ENCODE data around the gene ZBTB20.
A peak's percentile ranks its signal among the peaks of the same experiment; 100 is the strongest.

Gene ZBTB20

DNA sequence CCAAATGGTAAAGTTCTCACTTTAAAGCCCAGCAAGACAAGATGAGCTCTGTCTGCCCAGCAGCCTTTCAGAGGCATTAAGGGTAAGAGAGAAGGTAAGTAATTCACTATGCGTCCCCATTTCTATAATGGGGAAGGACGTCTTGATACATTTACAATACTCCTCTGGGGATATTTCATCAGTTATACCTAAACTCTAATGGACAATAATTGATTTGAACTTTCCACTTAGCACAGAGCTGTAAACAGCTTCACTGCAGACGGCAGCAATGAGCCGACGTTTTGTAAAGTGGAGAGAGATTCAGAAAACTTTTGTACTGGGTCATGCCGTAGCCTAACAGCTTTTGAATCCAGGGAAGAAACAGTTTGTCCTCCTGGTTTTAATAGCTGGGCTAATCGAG lies 725.9 kb downstream of the ZBTB20 start:
- H3K79me2 ChIP-seq (ENCODE audit: control insufficient read depth, insufficient read depth, low read length): no peaks in the 10 kb centered on the region
- H3K56ac ChIP-seq (ENCODE audit: low read length): no peak overlapping the region
- no peak overlapping the region for H3K4me3 ChIP-seq (ENCODE audit: low read length)
- no peaks in the 10 kb centered on the region for H3K4me1 ChIP-seq (ENCODE audit: control insufficient read depth, low read depth, low read length)
- H3K27me3 ChIP-seq (ENCODE audit: insufficient read depth, low read length, poor library complexity): no peaks in the 10 kb centered on the region
- H2BK120ac ChIP-seq (ENCODE audit: low read depth, low read length): no peak overlapping the region
- no peak overlapping the region for H2BK15ac ChIP-seq (replicated peaks; ENCODE audit: low read depth)
- no peak overlapping the region for H2BK5ac ChIP-seq (ENCODE audit: low read length)
- no peak overlapping the region for H4K8ac ChIP-seq (ENCODE audit: low read depth, low read length)
- H4K5ac ChIP-seq (ENCODE audit: low read length): no peak overlapping the region
- H3K36me3 ChIP-seq (ENCODE audit: control insufficient read depth, insufficient read depth, low read length): no peaks in the 10 kb centered on the region
- no peak overlapping the region for H3K9ac ChIP-seq (ENCODE audit: low read length)
- H3K4ac ChIP-seq (ENCODE audit: low read depth, low read length): no peak overlapping the region
- DNase-seq: no peak
- H3K4me2 ChIP-seq (ENCODE audit: low read length): no peak overlapping the region
- no CpG with 5 or more reads among the region's 7 CpGs for WGBS (ENCODE audit: extremely low coverage, insufficient coverage, low lambda C conversion rate)
- H2AK5ac ChIP-seq (ENCODE audit: low read length): no peak overlapping the region
- no peak overlapping the region for H3K23ac ChIP-seq (ENCODE audit: low read length)
- no peak overlapping the region for H3K18ac ChIP-seq (ENCODE audit: low read length)
- no peaks in the 10 kb centered on the region for H3K79me1 ChIP-seq (ENCODE audit: low read length)
- no peak overlapping the region for H3K27ac ChIP-seq (ENCODE audit: low read depth, low read length)

DNA sequence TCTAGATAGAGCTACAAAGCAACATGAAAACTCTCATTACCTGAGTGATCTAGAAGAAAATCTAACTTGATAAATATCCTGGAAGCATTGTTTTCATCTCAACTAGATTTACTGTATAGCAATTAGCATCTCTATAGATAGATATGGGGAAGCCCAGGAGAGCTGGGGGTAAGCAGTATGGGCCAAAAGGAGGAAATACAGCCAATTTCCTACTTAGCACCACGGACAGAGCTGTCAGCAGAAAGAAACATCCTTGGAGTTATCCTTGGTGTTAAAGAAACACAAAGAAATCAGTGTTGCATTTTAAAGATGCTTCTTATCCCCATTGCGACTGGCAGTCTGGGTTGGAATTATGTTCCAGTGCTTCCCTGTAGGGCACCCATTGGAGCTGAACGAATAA lies 727.0 kb downstream of the ZBTB20 start:
- no peaks in the 10 kb centered on the region for H3K79me1 ChIP-seq (ENCODE audit: low read length)
- H3K4ac ChIP-seq (ENCODE audit: low read depth, low read length): no peak overlapping the region
- no peak overlapping the region for H3K9ac ChIP-seq (ENCODE audit: low read length)
- no peak for DNase-seq
- no peak overlapping the region for H3K56ac ChIP-seq (ENCODE audit: low read length)
- no peaks in the 10 kb centered on the region for H3K4me1 ChIP-seq (ENCODE audit: control insufficient read depth, low read depth, low read length)
- H3K27ac ChIP-seq (ENCODE audit: low read depth, low read length): no peak overlapping the region
- H2BK15ac ChIP-seq (replicated peaks; ENCODE audit: low read depth): no peak overlapping the region
- no peak overlapping the region for H2BK120ac ChIP-seq (ENCODE audit: low read depth, low read length)
- no peak overlapping the region for H3K23ac ChIP-seq (ENCODE audit: low read length)
- no peak overlapping the region for H4K8ac ChIP-seq (ENCODE audit: low read depth, low read length)
- H3K79me2 ChIP-seq (ENCODE audit: control insufficient read depth, insufficient read depth, low read length): no peaks in the 10 kb centered on the region
- H2BK5ac ChIP-seq (ENCODE audit: low read length): no peak overlapping the region
- no peak overlapping the region for H3K18ac ChIP-seq (ENCODE audit: low read length)
- H3K27me3 ChIP-seq (ENCODE audit: insufficient read depth, low read length, poor library complexity): no peaks in the 10 kb centered on the region
- H3K36me3 ChIP-seq (ENCODE audit: control insufficient read depth, insufficient read depth, low read length): no peaks in the 10 kb centered on the region
- H3K4me3 ChIP-seq (ENCODE audit: low read length): no peak overlapping the region
- no CpG with 5 or more reads among the region's 3 CpGs for WGBS (ENCODE audit: extremely low coverage, insufficient coverage, low lambda C conversion rate)
- H2AK5ac ChIP-seq (ENCODE audit: low read length): no peak overlapping the region
- H4K5ac ChIP-seq (ENCODE audit: low read length): no peak overlapping the region
- H3K4me2 ChIP-seq (ENCODE audit: low read length): no peak overlapping the region

DNA sequence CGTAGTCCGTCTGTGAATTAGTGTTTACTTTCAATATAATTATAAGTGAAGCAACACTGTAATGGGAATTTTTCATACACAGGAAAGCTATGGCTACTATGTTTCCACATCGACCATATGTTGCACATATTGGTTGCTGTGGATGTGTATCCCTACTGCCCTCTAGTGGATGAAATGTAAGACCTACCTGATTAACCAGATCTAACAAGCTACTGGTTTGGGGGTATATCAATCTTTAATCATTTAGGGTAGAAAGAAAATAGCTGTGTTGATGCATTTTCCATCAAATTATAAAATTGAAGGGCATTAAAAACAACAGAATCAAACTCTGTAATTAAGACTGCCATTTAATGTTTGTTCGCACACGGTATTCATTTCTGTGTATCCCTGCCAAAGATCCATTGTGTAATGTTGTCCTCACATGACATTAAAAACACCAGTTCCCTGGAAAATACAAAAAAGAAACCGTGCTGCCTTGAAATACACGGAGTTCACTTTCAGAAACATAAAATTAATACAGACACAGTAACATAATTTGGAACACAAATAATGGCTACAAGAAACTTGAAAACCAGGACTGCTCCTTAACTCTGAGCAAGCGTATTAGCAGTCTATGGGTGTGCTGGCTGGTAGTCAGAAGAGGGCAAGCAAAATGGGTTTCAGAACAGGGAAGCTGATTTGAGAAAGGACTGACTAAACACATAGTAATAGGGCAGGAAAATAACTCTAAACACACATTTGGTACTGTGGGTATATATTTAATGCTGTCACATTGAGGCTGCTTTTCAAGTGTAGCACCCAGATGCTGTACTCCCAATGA lies 728.2 kb downstream of the ZBTB20 start:
- H3K4me2 ChIP-seq (ENCODE audit: low read length): no peak overlapping the region
- no peaks in the 10 kb centered on the region for H3K4me1 ChIP-seq (ENCODE audit: control insufficient read depth, low read depth, low read length)
- no peaks in the 10 kb centered on the region for H3K27me3 ChIP-seq (ENCODE audit: insufficient read depth, low read length, poor library complexity)
- H3K4me3 ChIP-seq (ENCODE audit: low read length): no peak overlapping the region
- no peaks in the 10 kb centered on the region for H3K79me2 ChIP-seq (ENCODE audit: control insufficient read depth, insufficient read depth, low read length)
- H3K18ac ChIP-seq (ENCODE audit: low read length): no peak overlapping the region
- H2BK5ac ChIP-seq (ENCODE audit: low read length): no peak overlapping the region
- no peak overlapping the region for H3K27ac ChIP-seq (ENCODE audit: low read depth, low read length)
- no peak overlapping the region for H2AK5ac ChIP-seq (ENCODE audit: low read length)
- no peak overlapping the region for H3K9ac ChIP-seq (ENCODE audit: low read length)
- no CpG with 5 or more reads among the region's 8 CpGs for WGBS (ENCODE audit: extremely low coverage, insufficient coverage, low lambda C conversion rate)
- DNase-seq: peak; percentile 76
- H2BK15ac ChIP-seq (replicated peaks; ENCODE audit: low read depth): no peak overlapping the region
- no peaks in the 10 kb centered on the region for H3K79me1 ChIP-seq (ENCODE audit: low read length)
- no peak overlapping the region for H4K5ac ChIP-seq (ENCODE audit: low read length)
- H3K4ac ChIP-seq (ENCODE audit: low read depth, low read length): no peak overlapping the region
- H4K8ac ChIP-seq (ENCODE audit: low read depth, low read length): no peak overlapping the region
- no peaks in the 10 kb centered on the region for H3K36me3 ChIP-seq (ENCODE audit: control insufficient read depth, insufficient read depth, low read length)
- no peak overlapping the region for H3K23ac ChIP-seq (ENCODE audit: low read length)
- no peak overlapping the region for H3K56ac ChIP-seq (ENCODE audit: low read length)
- H2BK120ac ChIP-seq (ENCODE audit: low read depth, low read length): no peak overlapping the region

DNA sequence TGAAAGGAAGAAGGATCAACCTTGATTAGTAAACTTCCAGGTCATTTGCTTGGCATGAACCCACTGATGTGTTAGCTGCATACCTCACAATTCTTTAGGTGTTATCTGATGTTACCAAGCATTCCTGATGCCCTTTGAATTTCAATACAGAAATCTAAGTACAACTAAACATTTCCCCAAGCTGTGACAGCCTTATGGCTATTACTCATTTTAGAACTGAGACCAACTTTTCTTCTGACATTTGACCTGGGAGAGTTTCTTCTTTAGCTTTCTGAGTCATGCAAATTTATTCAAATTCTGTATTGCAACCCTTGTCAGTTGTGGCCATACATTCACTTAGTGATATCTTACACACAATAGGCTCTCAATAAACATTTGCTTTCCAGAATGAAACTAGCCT lies 729.0 kb downstream of the ZBTB20 start:
- no peak overlapping the region for H4K8ac ChIP-seq (ENCODE audit: low read depth, low read length)
- no peak overlapping the region for H3K56ac ChIP-seq (ENCODE audit: low read length)
- H3K36me3 ChIP-seq (ENCODE audit: control insufficient read depth, insufficient read depth, low read length): no peaks in the 10 kb centered on the region
- no peak overlapping the region for H2BK5ac ChIP-seq (ENCODE audit: low read length)
- no peaks in the 10 kb centered on the region for H3K27me3 ChIP-seq (ENCODE audit: insufficient read depth, low read length, poor library complexity)
- no peak overlapping the region for H2AK5ac ChIP-seq (ENCODE audit: low read length)
- H3K4me1 ChIP-seq (ENCODE audit: control insufficient read depth, low read depth, low read length): no peaks in the 10 kb centered on the region
- no peak overlapping the region for H2BK15ac ChIP-seq (replicated peaks; ENCODE audit: low read depth)
- no peaks in the 10 kb centered on the region for H3K79me1 ChIP-seq (ENCODE audit: low read length)
- no peak overlapping the region for H3K23ac ChIP-seq (ENCODE audit: low read length)
- no peak overlapping the region for H3K9ac ChIP-seq (ENCODE audit: low read length)
- H3K4ac ChIP-seq (ENCODE audit: low read depth, low read length): no peak overlapping the region
- H3K4me3 ChIP-seq (ENCODE audit: low read length): no peak overlapping the region
- no peak overlapping the region for H3K4me2 ChIP-seq (ENCODE audit: low read length)
- H4K5ac ChIP-seq (ENCODE audit: low read length): no peak overlapping the region
- DNase-seq: peak; percentile 61
- H2BK120ac ChIP-seq (ENCODE audit: low read depth, low read length): no peak overlapping the region
- no peak overlapping the region for H3K27ac ChIP-seq (ENCODE audit: low read depth, low read length)
- no peak overlapping the region for H3K18ac ChIP-seq (ENCODE audit: low read length)
- no peaks in the 10 kb centered on the region for H3K79me2 ChIP-seq (ENCODE audit: control insufficient read depth, insufficient read depth, low read length)

DNA sequence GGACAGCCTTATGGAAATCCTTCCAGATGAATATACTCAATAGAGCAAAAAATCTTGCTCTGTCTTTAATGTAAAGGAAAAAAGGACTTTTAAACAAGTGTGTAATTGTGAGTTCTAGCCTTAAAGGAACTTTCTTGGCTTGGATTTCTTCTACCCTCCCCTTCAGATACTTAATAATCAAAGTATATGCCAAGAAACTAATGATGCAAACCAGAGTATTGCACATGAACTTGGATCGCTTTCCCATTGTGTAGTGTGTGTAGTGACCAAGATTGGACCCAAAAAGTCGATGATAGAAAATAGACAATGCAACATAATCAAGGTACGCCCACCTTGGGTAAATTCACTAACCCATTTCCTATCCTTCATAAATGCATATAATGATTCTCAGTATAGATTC lies 729.4 kb downstream of the ZBTB20 start:
- Histone ChIP-seq H3K56ac (ENCODE audit: low read length) (no peak overlapping the region), H2AK5ac (ENCODE audit: low read length) (no peak overlapping the region), H3K18ac (ENCODE audit: low read length) (no peak overlapping the region), H3K9ac (ENCODE audit: low read length) (no peak overlapping the region), H3K79me1 (ENCODE audit: low read length) (no peaks in the 10 kb centered on the region), H3K23ac (ENCODE audit: low read length) (no peak overlapping the region), H3K4me3 (ENCODE audit: low read length) (no peak overlapping the region), H4K5ac (ENCODE audit: low read length) (no peak overlapping the region), H2BK5ac (ENCODE audit: low read length) (no peak overlapping the region), H3K4me2 (ENCODE audit: low read length) (no peak overlapping the region), H3K4ac (ENCODE audit: low read depth, low read length) (no peak overlapping the region), H2BK15ac (replicated peaks; ENCODE audit: low read depth) (no peak overlapping the region), H4K8ac (ENCODE audit: low read depth, low read length) (no peak overlapping the region), H3K27me3 (ENCODE audit: insufficient read depth, low read length, poor library complexity) (no peaks in the 10 kb centered on the region), H3K4me1 (ENCODE audit: control insufficient read depth, low read depth, low read length) (no peaks in the 10 kb centered on the region), H3K27ac (ENCODE audit: low read depth, low read length) (no peak overlapping the region), H3K79me2 (ENCODE audit: control insufficient read depth, insufficient read depth, low read length) (no peaks in the 10 kb centered on the region), H2BK120ac (ENCODE audit: low read depth, low read length) (no peak overlapping the region), H3K36me3 (ENCODE audit: control insufficient read depth, insufficient read depth, low read length) (no peaks in the 10 kb centered on the region)
- WGBS (ENCODE audit: extremely low coverage, insufficient coverage, low lambda C conversion rate): no CpG with 5 or more reads among the region's 3 CpGs
- DNase-seq: no peak

DNA sequence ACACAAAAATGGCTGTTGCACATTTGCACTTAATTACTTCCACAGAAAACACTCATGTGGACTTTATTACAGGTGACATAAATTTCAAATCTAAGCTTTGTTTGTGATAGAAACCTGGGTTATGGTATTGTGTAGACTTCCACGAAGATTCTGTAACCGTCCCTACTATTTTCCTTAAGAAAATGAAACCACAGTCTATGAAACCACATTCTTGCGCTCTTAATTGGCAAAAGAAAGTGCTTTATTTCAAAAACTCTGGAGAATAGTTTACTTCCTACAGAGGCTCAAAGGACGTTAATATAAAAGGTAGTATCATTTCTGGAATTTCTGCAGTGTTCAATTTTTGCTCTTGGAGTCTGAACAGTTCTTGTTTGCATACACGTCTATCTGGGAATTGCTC lies 729.8 kb downstream of the ZBTB20 start:
- no CpG with 5 or more reads among the region's 5 CpGs for WGBS (ENCODE audit: extremely low coverage, insufficient coverage, low lambda C conversion rate)
- H3K4me1 ChIP-seq (ENCODE audit: control insufficient read depth, low read depth, low read length): no peaks in the 10 kb centered on the region

More for the DNA sequence above, 729.8 kb downstream of the ZBTB20 start:
- Histone ChIP-seq H3K27me3 (ENCODE audit: insufficient read depth, low read length, poor library complexity) (no peaks in the 10 kb centered on the region), H3K4ac (ENCODE audit: low read depth, low read length) (no peak overlapping the region), H3K9ac (ENCODE audit: low read length) (no peak overlapping the region), H4K8ac (ENCODE audit: low read depth, low read length) (no peak overlapping the region), H2AK5ac (ENCODE audit: low read length) (no peak overlapping the region), H3K23ac (ENCODE audit: low read length) (no peak overlapping the region), H3K56ac (ENCODE audit: low read length) (no peak overlapping the region), H3K79me2 (ENCODE audit: control insufficient read depth, insufficient read depth, low read length) (no peaks in the 10 kb centered on the region), H3K18ac (ENCODE audit: low read length) (no peak overlapping the region), H4K5ac (ENCODE audit: low read length) (no peak overlapping the region), H3K4me2 (ENCODE audit: low read length) (no peak overlapping the region), H3K36me3 (ENCODE audit: control insufficient read depth, insufficient read depth, low read length) (no peaks in the 10 kb centered on the region), H3K27ac (ENCODE audit: low read depth, low read length) (no peak overlapping the region), H2BK5ac (ENCODE audit: low read length) (no peak overlapping the region), H2BK120ac (ENCODE audit: low read depth, low read length) (no peak overlapping the region), H3K79me1 (ENCODE audit: low read length) (no peaks in the 10 kb centered on the region), H3K4me3 (ENCODE audit: low read length) (no peak overlapping the region), H2BK15ac (replicated peaks; ENCODE audit: low read depth) (no peak overlapping the region)
- DNase-seq: no peak
